GM19468 (cell line): Measurements from ENCODE around the gene MAP4.
"Not testable (repeated sequence)": the region's sequence is repeated elsewhere in the genome, so short reads cannot be mapped to it uniquely, and the experiment has no call there.

Experiments
- ATAC-seq: cut with Tn5 transposase; IDR thresholded peaks from one replicate; pipeline ENCODE4 v1.9.1; 2021; ENCODE audit warnings: mild to moderate bottlenecking, moderate library complexity, moderate number of reproducible peaks; ENCODE audit not compliant: unreplicated experiment; ENCODE audit errors: extremely low read depth

The MAP4 gene

GRCh38 chr3:48016301-48016973, at the start of gene MAP4:
MAP4 (minus strand) TSS chr3:48016416; CDS start chr3:47998860, 17,556 bp downstream.
- ATAC-seq: no peak

- ATAC-seq: no peak
These were observed 48.8 kb upstream of the MAP4 start for GRCh38 chr3:48065035-48065434.

- no peak for ATAC-seq
These were observed 48.1 kb upstream of the MAP4 start for GRCh38 chr3:48064292-48064829.

GRCh38 chr3:48061586-48061985, 45.4 kb upstream of the MAP4 start:
- ATAC-seq: not testable (repeated sequence)

- no peak for ATAC-seq
These were observed 41.9 kb upstream of the MAP4 start for GRCh38 chr3:48058091-48058490.

- ATAC-seq: no peak
These were observed 41.3 kb upstream of the MAP4 start for GRCh38 chr3:48057521-48057920.

- ATAC-seq: no peak
These were observed 31.7 kb upstream of the MAP4 start for GRCh38 chr3:48047841-48048464.

- no peak for ATAC-seq
These were observed 26.0 kb upstream of the MAP4 start for GRCh38 chr3:48042071-48042760.

- no peak for ATAC-seq
These were observed 23.4 kb upstream of the MAP4 start for GRCh38 chr3:48039487-48040190.

GRCh38 chr3:48038971-48039481, 22.8 kb upstream of the MAP4 start:
- no peak for ATAC-seq

- no peak for ATAC-seq
These were observed 17.8 kb upstream of the MAP4 start for GRCh38 chr3:48034000-48034516.

- ATAC-seq: no peak
These were observed 14.0 kb upstream of the MAP4 start for GRCh38 chr3:48030188-48030587.

- ATAC-seq: no peak
These were observed 11.0 kb upstream of the MAP4 start for GRCh38 chr3:48026951-48027908.

- no peak for ATAC-seq
These were observed 9.9 kb upstream of the MAP4 start for GRCh38 chr3:48026098-48026497.

- ATAC-seq: no peak
These were observed 8.2 kb upstream of the MAP4 start for GRCh38 chr3:48024401-48024800.

- no peak for ATAC-seq
These were observed 7.2 kb upstream of the MAP4 start for GRCh38 chr3:48023377-48023776.

- ATAC-seq: no peak
These were observed 6.0 kb upstream of the MAP4 start for GRCh38 chr3:48022178-48022577.

- ATAC-seq: no peak
These were observed 2.6 kb upstream of the MAP4 start for GRCh38 chr3:48018841-48019240.
